ENCODE data around the gene DPP6.

DPP6 gene

DNA sequence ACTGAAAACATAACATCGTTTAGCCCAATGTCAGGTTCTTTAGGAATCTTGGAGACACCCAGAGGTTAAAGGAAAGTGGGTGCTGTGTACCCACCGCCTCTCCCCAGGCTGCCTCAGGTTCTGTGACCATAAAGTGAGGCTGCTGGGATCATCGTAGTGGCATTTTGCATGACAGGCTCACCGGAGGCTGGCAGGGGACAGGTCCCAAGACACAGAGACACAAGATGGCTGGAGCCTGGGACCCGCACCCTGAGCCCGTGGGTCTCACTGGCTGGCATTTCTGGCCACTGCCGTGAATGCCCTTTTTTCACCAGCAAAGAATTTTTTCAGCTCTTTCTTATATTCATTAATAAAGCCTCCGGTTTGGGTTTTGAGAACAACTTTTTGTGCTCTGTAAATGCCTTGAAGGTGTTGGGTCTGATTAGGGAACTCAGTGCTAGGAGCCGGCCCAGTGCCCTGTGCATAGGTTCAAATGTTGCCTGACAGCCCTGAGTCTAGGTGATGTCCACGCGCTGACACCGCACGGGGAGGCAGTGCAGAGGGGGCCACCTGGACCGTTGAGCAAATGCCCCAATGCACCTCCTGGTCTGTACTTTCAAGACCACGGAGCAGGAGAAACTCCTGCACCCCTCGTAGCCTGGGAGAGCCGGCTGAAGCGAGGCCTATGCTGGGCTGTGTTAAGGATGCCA is 820.8 kb downstream of the DPP6 start:
- no peak for FAIRE-seq

GRCh38 chr7:154873500-154874121 is 821.4 kb downstream of the DPP6 start:
- FAIRE-seq (no peak), DNase-seq (ENCODE audit: low spot score) (no peak)

More for the DNA sequence above, 820.8 kb downstream of the DPP6 start:
- DNase-seq (ENCODE audit: low spot score) = no peak

DNA sequence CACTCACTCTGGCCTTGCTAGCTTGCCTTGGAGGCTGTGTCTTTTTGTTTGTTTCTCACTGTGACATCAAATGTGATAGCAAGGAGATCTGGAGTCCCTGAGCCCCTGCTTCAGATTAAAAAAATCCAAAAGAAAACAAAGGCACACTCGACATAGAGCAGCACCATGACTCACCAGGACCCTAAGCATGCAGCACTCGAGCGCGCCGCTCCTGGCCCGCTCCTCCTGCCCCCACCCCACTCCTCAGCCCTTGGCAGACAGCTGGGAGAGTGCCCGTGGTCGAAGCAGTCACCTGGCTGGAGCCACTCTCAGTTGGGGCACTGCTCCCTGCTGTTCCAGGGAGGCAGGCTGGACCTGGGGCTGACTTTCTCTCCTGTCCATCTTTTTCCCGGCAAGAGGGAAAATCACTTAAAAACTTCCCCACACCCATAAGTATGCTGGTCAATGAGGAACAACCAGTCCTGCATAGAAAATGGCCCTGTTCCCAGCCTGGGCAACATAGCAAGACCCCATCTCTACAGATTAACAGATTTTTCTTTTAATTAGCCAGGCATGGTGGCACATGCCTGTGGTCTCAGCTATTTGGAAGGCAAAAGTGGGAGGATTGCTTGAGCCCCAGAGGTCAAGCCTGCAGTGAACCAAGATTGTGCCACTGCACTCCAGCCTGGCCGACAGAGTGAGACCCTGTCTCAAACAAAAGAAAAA is 822.4 kb downstream of the DPP6 start:
- peak; percentile 8 for DNase-seq (ENCODE audit: low spot score)
- no peak for FAIRE-seq

GRCh38 chr7:154875297-154875696 is 823.1 kb downstream of the DPP6 start:
- no peak for FAIRE-seq
- no peak for DNase-seq (ENCODE audit: low spot score)

- DNase-seq (ENCODE audit: low spot score) (no peak), FAIRE-seq (no peak)
Observed at GRCh38 chr7:154876516-154876915, 824.3 kb downstream of the DPP6 start.

DNA sequence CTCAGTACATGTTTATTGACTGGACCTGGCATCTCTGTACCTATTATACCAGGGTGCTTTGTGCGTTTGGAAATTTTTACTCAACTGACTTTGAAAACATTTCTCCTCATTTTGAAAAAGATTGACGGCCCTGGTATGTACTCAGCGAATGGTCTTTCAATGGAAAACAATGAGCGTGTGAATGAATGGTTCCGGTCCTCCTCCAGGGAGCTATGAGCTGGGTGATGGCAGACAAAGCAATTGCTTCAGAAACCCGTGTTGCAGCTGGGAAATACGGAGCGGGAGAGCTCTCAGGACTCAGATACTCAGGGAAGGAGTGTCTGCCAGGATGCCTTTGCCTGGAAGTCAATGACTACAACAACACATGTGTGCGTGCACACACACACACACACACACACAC is 824.8 kb downstream of the DPP6 start:
- FAIRE-seq (no peak), DNase-seq (ENCODE audit: low spot score) (no peak)

GRCh38 chr7:154879629-154880028 is 827.4 kb downstream of the DPP6 start:
- no peak for FAIRE-seq
- no peak for DNase-seq (ENCODE audit: low spot score)

DNA sequence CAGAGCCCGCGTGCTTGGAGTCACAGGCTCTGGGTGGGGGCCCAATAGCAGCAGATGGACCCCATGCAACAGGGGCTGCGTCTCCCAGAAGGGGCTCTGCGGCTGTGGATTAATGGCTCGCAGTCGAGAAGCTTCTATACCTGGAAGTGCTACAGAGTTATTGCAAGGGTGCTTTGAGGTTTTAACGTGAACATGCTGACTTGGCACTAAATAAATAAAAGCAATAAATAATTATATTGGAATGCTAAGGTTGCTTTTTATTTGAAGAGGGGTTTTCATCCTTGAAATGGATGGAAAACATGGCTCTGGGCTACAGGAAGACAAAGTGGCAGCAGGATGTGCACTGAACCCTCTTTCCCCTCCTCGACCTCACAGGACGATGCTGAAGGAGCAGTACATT is 828.3 kb downstream of the DPP6 start:
- DNase-seq (ENCODE audit: low spot score) (no peak), FAIRE-seq (no peak)

DNA sequence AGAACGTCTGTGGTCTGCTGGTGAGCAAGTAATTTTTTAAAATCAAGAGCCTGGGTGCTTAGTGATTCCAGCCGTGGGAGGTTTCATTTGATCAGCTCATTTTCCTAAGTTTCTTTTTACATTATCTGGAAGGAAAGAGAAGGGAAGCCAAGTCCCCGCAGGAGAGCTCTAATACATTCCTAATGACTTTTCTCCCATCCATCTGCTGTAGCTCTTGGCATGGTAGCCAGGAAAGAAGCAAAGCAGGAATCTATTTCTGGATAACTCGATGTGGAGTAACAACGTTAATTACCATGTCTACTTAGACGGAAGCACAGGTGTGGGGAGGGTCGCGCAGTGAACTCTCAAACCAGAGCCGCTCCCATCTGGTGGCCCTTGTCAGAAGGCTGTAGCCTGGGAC is 828.8 kb downstream of the DPP6 start:
- no peak for DNase-seq (ENCODE audit: low spot score)
- FAIRE-seq = no peak

- FAIRE-seq = no peak
- no peak for DNase-seq (ENCODE audit: low spot score)
Observed at GRCh38 chr7:154881526-154881925, 829.3 kb downstream of the DPP6 start.

- FAIRE-seq = no peak
Observed at GRCh38 chr7:154882931-154883474, 830.8 kb downstream of the DPP6 start.

DNA sequence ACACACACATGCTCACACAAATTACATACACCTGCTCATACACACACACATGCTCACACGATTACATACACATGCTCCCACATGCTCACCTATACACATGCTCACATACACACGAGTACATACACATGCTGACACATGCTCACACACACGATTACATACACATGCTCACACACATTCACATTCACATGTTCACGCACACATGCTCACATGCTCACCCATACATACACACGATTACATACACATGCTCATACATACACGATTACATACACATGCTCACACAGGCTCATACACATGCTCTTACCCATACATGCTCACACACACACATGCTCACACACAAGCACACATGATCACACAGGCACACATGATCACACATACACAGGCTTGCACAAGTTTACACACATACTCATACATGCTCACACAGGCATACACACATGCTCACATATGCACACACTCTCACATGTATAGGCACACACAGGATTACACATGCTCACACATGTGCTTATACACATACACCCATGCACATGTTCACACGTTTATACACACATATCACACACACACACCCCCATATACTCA is 832.2 kb downstream of the DPP6 start:
- FAIRE-seq = no peak
- no peak for DNase-seq (ENCODE audit: low spot score)

More at GRCh38 chr7:154882931-154883474, 830.8 kb downstream of the DPP6 start:
- no peak for DNase-seq (ENCODE audit: low spot score)

DNA sequence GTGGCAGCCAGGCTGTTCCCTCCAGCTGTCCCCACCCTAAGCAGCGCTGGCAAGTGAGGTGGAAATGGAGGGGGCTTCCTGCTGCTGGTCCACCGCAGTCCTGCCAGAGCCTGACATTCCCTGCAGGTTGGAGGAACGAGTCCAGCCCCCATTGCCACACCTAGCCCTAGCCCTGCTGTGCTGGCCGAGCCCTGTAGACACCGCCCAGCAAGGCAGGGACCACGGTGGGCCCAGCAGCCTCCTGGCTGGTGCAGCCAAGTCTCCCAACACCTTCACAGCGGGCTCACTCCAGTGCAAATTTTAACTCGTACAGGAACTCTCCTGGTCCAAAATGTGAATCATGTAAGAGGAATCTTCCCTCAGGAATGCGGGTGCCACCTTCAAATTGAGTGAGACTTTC is 834.4 kb downstream of the DPP6 start:
- FAIRE-seq = no peak
- DNase-seq (ENCODE audit: low spot score) = peak; percentile 29

GRCh38 chr7:154888690-154889089 is 836.5 kb downstream of the DPP6 start:
- FAIRE-seq = no peak

DNA sequence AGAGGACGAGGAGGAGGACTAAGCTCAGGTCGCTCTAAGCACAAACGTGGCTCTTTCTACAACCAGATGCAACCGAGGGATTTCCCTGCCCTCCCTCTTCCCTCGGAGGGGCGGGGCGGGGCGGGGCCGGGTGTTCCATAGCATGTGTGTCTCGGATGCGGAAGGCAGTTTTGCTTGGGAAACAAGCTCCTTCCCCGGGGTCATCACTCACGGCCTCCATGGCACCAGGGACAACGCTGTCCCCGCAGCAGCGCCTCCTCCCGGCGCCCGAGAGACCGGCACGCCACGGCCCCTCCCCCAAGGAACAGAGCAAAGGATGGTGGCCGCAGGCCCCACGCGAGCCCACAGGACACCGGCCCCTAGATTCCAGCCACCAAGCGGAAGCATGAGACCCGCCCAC is 840.3 kb downstream of the DPP6 start:
- DNase-seq (ENCODE audit: low spot score) (peak; percentile 2), FAIRE-seq (no peak)

More at GRCh38 chr7:154888690-154889089, 836.5 kb downstream of the DPP6 start:
- no peak for DNase-seq (ENCODE audit: low spot score)

DNA sequence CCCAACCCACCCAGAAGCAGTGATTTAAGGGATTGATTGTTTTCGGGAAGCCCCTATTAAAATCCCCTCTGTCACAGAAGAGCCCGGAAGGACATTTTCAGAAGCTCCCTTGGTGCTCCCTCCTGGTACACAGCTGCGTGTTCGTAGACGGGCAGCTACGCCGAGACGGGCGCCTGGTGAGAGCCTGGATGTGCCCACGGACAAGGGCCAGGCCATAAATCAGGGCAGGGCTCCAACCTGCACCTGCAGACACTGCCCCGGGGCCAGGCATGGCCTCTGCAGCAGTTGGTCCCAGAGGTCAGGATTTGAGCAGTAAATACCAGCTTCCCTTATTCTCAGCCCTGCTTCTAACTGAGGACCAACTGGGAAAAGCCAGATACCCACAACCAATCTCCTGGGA is 843.9 kb downstream of the DPP6 start:
- no peak for DNase-seq (ENCODE audit: low spot score)
- FAIRE-seq = no peak

GRCh38 chr7:154898973-154899855 is 847.0 kb downstream of the DPP6 start:
- no peak for DNase-seq (ENCODE audit: low spot score)
- FAIRE-seq = no peak

DNA sequence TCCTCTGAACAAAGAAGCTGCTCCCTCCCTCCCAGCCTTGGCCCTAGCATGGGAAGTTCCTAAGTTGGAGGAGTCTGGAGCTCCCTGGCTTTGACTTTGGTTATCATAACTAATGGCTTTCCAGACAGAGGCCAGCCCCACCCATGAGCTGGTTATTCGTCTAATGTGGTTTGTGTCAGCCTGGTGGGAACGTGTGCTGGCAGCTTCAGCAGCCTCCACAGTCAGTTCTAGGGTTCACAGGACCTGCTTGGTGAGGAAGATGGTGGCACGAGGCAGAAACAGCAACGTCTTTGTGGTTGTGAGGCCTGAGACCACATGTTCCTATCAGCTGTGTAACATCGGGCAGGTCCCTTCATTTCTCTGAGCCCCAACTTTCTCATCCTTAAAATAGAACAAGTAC is 847.7 kb downstream of the DPP6 start:
- FAIRE-seq = no peak
- no peak for DNase-seq (ENCODE audit: low spot score)

GRCh38 chr7:154902600-154903082 is 850.4 kb downstream of the DPP6 start:
- no peak for DNase-seq (ENCODE audit: low spot score)
- no peak for FAIRE-seq

DNA sequence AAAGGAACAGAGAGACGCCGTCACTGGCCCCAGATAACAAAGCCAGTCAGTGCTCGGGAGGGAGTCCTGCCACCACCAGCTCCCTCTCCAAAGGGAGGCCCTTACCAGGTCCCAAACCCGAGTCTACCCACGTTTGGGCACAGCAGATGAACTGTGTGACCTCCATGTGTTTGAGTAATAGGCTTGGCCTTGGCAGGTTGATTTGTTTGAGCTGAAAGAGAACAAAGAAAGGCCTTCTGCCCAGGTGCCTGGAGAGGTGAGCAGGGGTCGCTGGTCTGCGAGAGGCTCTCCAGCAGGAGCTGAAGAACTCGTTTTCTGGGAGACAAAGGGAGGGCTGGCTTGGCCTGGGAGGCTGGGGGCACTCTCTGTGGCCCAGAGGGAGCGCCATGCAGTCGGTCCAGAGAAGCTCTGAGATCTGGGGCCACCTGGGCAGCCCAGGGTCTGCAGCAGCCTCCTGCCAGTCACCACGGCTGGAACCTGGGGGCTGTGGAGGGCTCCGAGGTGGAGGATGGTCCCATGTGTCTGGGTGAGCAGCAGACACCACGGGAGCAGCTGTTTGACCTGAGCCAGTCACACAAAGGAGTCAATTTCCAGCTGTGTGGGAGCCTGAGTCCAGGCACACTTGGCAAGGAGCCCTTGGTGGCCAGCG is 851.0 kb downstream of the DPP6 start:
- FAIRE-seq = no peak
- no peak for DNase-seq (ENCODE audit: low spot score)
